ENCODE results near the gene TPD52L1.
"Not testable (repeated sequence)": the region's sequence is repeated elsewhere in the genome, so short reads cannot be mapped to it uniquely, and the experiment has no call there.

The TPD52L1 gene

DNA sequence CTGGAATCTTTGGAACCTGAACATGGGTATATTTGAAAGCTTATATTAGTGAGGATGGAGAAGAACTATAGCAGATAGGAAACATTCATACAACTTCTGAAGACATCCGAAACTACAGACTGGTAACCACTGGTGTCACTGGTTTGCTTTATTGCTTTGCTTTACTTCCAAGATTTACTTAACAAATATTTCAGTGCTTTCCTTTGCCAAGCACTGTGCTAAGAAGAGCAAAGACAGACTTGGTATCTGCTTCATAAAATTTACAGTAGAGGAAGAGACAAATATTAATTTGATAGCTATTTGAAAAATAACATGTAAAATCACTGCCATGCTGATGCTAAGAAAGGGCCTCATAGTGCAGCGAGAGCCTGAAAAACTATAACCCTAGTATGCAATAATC lies 1.8 kb downstream of the TPD52L1 start:
- Mint-ChIP-seq H3K27ac (no peak overlapping the region), H3K27me3 (peaks cover 11% of the 10 kb centered on the region), H3K9me3 (peaks cover 6% of the 10 kb centered on the region), H3K4me1 (peaks cover 4% of the 10 kb centered on the region), H3K36me3 (no peaks in the 10 kb centered on the region), H3K4me3 (no peak overlapping the region)
- ATAC-seq (ENCODE audit: low read depth) (no peak), DNase-seq (ENCODE audit: low spot score in 2 of 2) (no peak)

DNA sequence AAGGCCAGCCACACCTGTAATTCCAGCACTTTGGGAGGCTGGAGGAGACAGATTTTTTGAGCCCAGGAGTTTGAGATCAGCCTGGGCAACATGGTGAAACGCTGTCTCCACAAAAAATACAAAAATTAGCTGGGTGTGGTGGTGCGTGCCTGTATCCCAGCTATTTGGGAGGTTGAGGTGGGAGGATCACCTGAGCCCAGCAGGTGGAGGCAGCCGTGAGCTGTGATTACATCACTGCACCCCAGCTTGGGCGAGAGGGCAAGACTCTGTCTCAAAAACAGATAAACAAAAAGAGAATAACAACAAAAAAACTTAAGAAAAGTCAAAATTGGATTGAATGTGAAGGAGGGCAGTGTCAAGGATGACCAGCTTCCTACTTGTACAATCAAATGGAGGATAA lies 2.9 kb downstream of the TPD52L1 start:
- ATAC-seq (ENCODE audit: low read depth) (no peak), DNase-seq (ENCODE audit: low spot score in 2 of 2) (no peak)
- Mint-ChIP-seq H3K4me3 (no peak overlapping the region), H3K9me3 (peaks cover 6% of the 10 kb centered on the region), H3K27me3 (peaks cover 8% of the 10 kb centered on the region), H3K36me3 (no peaks in the 10 kb centered on the region), H3K4me1 (peaks cover 4% of the 10 kb centered on the region), H3K27ac (no peak overlapping the region)

- peaks cover 4% of the 10 kb centered on the region for H3K4me1 Mint-ChIP-seq
- no peak for ATAC-seq (ENCODE audit: low read depth)
- H3K27ac Mint-ChIP-seq, result no peak overlapping the region
Measured at GRCh38 chr6:125157280-125157679, 3.7 kb downstream of the TPD52L1 start.

DNA sequence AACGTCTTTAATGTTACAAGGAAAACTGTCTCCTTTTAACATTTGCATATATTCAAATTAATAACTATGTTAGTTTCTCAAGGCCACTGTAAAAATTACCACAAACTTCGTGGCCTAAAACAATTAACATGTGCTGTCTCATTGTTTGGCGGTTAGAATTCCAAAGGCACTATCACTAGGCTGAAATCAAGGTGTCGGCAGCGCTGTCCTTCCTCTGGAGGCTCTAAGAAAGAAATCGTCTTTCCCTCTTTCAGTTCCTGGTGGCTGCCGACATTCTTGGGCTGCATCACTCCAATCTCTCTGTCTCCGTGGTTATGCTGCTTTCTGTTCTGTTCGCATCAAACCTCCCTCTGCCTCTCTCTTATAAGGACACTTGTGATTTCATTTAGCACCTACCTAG lies 4.2 kb downstream of the TPD52L1 start:
- Mint-ChIP-seq H3K4me1 (peaks cover 4% of the 10 kb centered on the region), H3K27me3 (peaks cover 7% of the 10 kb centered on the region), H3K9me3 (peaks cover 6% of the 10 kb centered on the region), H3K4me3 (no peak overlapping the region), H3K27ac (no peak overlapping the region), H3K36me3 (no peaks in the 10 kb centered on the region)
- no peak for ATAC-seq (ENCODE audit: low read depth)
- DNase-seq (ENCODE audit: low spot score in 2 of 2), result no peak

More at GRCh38 chr6:125157280-125157679, 3.7 kb downstream of the TPD52L1 start:
- peaks cover 8% of the 10 kb centered on the region for H3K27me3 Mint-ChIP-seq
- no peaks in the 10 kb centered on the region for H3K36me3 Mint-ChIP-seq
- peaks cover 6% of the 10 kb centered on the region for H3K9me3 Mint-ChIP-seq
- no peak for DNase-seq (ENCODE audit: low spot score in 2 of 2)
- H3K4me3 Mint-ChIP-seq, result no peak overlapping the region

DNA sequence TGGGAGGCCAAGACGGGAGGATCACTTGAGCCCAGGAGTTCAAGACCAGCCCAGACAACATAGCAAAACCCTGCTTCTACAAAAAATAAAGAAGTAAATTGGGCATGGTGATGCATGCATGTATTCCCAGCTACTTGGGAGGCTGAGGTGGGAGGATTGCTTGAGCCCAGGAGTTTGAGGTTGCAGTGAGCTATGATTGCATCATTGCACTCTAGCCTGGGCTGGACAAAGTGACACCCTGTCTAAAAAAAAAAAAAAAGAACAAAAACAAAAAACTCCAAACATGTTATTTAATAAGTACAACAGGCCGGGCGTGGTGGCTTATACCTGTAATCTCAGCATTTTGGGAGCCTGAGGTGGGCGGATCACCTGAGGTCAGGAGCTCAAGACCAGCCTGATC lies 9.8 kb downstream of the TPD52L1 start:
- H3K4me1 Mint-ChIP-seq; H3K36me3 Mint-ChIP-seq; H3K4me3 Mint-ChIP-seq; ATAC-seq (ENCODE audit: low read depth); H3K9me3 Mint-ChIP-seq; H3K27me3 Mint-ChIP-seq; H3K27ac Mint-ChIP-seq; DNase-seq (ENCODE audit: low spot score in 2 of 2): not testable (repeated sequence)

DNA sequence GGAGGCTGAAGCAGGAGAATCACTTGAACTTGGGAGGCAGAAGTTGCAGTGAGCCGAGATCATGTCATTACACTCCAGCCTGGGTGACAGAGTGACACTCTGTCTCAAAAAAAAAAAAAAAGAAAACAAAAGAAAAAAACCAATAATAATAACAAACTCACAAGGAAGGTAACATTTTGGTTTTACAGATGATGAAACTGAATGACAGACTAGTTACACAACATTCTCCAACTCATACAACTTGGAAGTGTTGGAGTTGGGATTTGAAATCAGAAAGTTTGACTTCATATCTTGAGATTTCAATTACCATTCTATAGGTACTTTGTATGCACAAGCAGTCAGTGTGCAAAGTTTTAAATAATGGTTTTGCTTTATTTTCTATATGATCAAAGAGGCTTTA lies 10.2 kb downstream of the TPD52L1 start:
- no peak for ATAC-seq (ENCODE audit: low read depth)
- H3K4me3 Mint-ChIP-seq, result no peak overlapping the region
- no peaks in the 10 kb centered on the region for H3K27me3 Mint-ChIP-seq
- no peak overlapping the region for H3K27ac Mint-ChIP-seq
- DNase-seq (ENCODE audit: low spot score in 2 of 2), result no peak
- peaks cover 4% of the 10 kb centered on the region for H3K9me3 Mint-ChIP-seq
- no peaks in the 10 kb centered on the region for H3K4me1 Mint-ChIP-seq
- H3K36me3 Mint-ChIP-seq, result no peaks in the 10 kb centered on the region

GRCh38 chr6:125164696-125165095 lies 11.1 kb downstream of the TPD52L1 start:
- no peaks in the 10 kb centered on the region for H3K4me1 Mint-ChIP-seq
- DNase-seq (ENCODE audit: low spot score in 2 of 2) (no peak), ATAC-seq (ENCODE audit: low read depth) (no peak)
- no peak overlapping the region for H3K4me3 Mint-ChIP-seq
- no peak overlapping the region for H3K27ac Mint-ChIP-seq
- H3K36me3 Mint-ChIP-seq, result no peaks in the 10 kb centered on the region
- no peaks in the 10 kb centered on the region for H3K9me3 Mint-ChIP-seq
- H3K27me3 Mint-ChIP-seq, result peaks cover 6% of the 10 kb centered on the region

GRCh38 chr6:125165256-125165655 lies 11.7 kb downstream of the TPD52L1 start:
- no peak for ATAC-seq (ENCODE audit: low read depth)
- Mint-ChIP-seq H3K9me3 (no peaks in the 10 kb centered on the region), H3K4me3 (no peak overlapping the region), H3K27me3 (peaks cover 8% of the 10 kb centered on the region), H3K4me1 (no peaks in the 10 kb centered on the region), H3K36me3 (no peaks in the 10 kb centered on the region), H3K27ac (no peak overlapping the region)
- no peak for DNase-seq (ENCODE audit: low spot score in 2 of 2)

DNA sequence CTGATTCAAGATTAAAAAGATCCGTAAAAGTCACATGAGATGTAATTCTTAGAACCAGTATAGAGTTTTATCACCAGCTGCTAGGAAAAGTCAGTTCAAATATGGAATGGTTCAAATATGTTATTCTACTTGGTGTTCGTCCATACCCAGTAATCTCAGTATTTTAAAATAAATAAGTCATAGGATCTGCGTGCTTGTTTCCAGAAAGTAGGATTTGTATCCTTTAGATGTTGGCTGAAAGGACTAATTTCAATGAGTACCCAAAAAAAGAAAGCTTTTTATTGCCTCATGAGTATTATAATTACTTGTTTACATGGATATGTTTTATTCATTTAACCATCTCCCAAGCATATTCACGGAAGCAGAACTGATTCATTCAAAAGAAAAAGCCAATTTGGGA lies 12.2 kb downstream of the TPD52L1 start:
- H3K27ac Mint-ChIP-seq, result no peak overlapping the region
- ATAC-seq (ENCODE audit: low read depth) (no peak), DNase-seq (ENCODE audit: low spot score in 2 of 2) (no peak)
- H3K9me3 Mint-ChIP-seq, result no peaks in the 10 kb centered on the region
- H3K4me3 Mint-ChIP-seq, result no peak overlapping the region
- H3K36me3 Mint-ChIP-seq, result no peaks in the 10 kb centered on the region
- no peaks in the 10 kb centered on the region for H3K4me1 Mint-ChIP-seq
- H3K27me3 Mint-ChIP-seq, result peaks cover 8% of the 10 kb centered on the region

DNA sequence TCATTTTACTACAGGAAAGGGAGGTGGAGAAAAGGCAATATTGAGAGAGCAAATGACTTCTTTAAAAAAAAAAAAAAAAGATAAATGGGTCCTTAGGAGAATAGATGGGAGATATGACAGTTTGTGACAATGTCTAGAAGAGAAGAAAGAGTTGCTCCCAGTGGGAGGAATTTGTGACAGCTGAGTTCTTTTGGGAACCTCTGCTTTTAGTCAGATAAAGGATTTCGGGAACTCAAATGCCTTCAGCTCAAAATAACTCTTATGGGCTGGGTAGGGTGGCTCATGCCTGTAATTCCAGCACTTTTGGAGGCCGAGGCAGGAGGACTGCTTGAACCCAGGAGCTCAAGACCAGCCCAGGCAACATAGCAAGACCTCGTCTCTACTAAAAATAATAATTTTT lies 13.1 kb downstream of the TPD52L1 start:
- H3K27me3 Mint-ChIP-seq, result peaks cover 8% of the 10 kb centered on the region
- ATAC-seq (ENCODE audit: low read depth) (no peak), DNase-seq (ENCODE audit: low spot score in 2 of 2) (no peak)
- H3K4me3 Mint-ChIP-seq, result no peak overlapping the region
- H3K27ac Mint-ChIP-seq, result no peak overlapping the region
- H3K9me3 Mint-ChIP-seq, result no peaks in the 10 kb centered on the region
- no peaks in the 10 kb centered on the region for H3K36me3 Mint-ChIP-seq
- no peaks in the 10 kb centered on the region for H3K4me1 Mint-ChIP-seq

DNA sequence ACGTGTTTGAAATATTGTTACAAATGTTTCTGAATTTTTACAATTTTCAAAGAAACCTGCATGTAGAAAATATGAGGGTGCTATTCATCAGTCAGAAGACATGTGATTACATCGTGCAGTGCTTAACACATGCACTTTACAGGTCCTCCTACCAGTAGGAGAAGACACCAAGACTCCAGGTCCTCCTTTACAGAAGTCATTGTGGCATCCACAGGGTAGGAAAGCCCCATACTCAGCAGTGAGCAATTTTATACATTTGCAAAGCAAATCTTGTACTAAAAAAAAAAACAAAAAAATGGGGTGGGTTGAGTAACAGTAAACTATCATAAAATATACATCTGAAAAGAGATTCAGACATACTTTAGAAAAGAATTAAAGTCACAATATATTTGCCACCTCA lies 14.0 kb downstream of the TPD52L1 start:
- no peaks in the 10 kb centered on the region for H3K36me3 Mint-ChIP-seq
- H3K4me1 Mint-ChIP-seq, result no peaks in the 10 kb centered on the region
- peaks cover 10% of the 10 kb centered on the region for H3K27me3 Mint-ChIP-seq
- H3K4me3 Mint-ChIP-seq, result no peak overlapping the region
- no peaks in the 10 kb centered on the region for H3K9me3 Mint-ChIP-seq
- ATAC-seq (ENCODE audit: low read depth) (no peak), DNase-seq (ENCODE audit: low spot score in 2 of 2) (no peak)
- H3K27ac Mint-ChIP-seq, result no peak overlapping the region

DNA sequence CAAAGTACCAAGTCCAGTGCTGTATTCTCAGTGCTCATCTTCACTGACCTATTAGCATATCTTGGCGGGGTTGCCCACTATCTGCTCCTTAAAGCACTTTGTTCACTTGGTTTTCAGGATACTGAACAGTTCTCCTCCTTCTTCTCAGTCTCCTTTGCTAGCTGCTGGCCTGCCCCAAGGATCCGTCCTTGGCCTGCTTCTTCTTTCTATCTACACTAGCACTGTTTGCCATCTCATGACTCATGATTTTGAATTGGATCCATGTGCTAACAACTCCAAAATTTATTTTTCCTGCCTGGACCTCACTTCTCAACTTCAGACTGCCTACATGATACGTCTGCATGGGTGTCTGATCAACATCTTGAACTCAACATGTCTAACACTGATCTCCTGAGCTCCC lies 15.5 kb downstream of the TPD52L1 start:
- Mint-ChIP-seq H3K27me3 (peaks cover 10% of the 10 kb centered on the region), H3K9me3 (no peaks in the 10 kb centered on the region), H3K27ac (no peak overlapping the region), H3K4me1 (no peaks in the 10 kb centered on the region), H3K4me3 (no peak overlapping the region), H3K36me3 (no peaks in the 10 kb centered on the region)
- DNase-seq (ENCODE audit: low spot score in 2 of 2), result no peak
- ATAC-seq (ENCODE audit: low read depth), result no peak

DNA sequence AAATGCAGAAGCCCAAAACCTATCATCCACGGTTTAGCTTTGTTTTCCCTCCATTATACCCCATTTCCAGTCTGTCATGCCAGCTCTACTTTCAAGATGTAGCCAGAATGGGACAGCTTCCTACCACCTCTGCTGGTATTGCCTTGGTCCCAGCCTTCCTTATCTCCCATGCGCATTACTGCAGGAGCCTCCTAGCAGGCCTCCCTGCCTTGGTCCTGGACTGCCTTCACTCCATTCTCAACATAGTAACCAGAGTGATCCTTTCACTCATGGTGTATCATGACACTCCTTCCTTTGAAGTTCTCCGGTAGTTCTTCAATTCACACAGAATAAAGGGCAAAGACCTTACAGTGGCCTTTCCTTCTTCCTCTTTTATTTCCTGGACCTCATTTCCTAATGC lies 15.9 kb downstream of the TPD52L1 start:
- Mint-ChIP-seq H3K9me3 (no peaks in the 10 kb centered on the region), H3K36me3 (no peaks in the 10 kb centered on the region), H3K27ac (no peak overlapping the region), H3K27me3 (peaks cover 10% of the 10 kb centered on the region), H3K4me1 (no peaks in the 10 kb centered on the region), H3K4me3 (no peak overlapping the region)
- DNase-seq (ENCODE audit: low spot score in 2 of 2) (no peak), ATAC-seq (ENCODE audit: low read depth) (no peak)

DNA sequence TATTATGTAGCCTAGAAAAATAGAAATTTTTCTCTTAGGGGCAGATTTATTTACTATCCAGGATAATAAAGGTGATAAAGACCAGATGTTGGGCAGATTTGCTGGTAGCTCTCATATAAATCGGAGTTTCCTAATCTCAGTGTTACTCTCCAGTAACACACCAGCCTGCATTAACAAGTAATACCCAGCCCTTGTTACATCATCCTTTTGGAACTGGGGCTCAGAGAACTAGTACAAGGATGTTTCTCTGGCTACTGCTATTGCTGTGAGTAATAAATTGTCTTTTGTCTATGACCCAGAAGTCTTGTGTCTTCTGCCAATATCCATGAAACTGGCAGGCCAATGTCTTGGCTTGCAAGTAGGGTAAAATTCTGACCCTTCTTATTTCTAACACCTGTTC lies 16.8 kb downstream of the TPD52L1 start:
- H3K36me3 Mint-ChIP-seq, result no peaks in the 10 kb centered on the region
- H3K4me1 Mint-ChIP-seq, result no peaks in the 10 kb centered on the region
- no peak overlapping the region for H3K4me3 Mint-ChIP-seq
- no peak for ATAC-seq (ENCODE audit: low read depth)
- peaks cover 10% of the 10 kb centered on the region for H3K27me3 Mint-ChIP-seq
- no peaks in the 10 kb centered on the region for H3K9me3 Mint-ChIP-seq
- no peak overlapping the region for H3K27ac Mint-ChIP-seq
- no peak for DNase-seq (ENCODE audit: low spot score in 2 of 2)

DNA sequence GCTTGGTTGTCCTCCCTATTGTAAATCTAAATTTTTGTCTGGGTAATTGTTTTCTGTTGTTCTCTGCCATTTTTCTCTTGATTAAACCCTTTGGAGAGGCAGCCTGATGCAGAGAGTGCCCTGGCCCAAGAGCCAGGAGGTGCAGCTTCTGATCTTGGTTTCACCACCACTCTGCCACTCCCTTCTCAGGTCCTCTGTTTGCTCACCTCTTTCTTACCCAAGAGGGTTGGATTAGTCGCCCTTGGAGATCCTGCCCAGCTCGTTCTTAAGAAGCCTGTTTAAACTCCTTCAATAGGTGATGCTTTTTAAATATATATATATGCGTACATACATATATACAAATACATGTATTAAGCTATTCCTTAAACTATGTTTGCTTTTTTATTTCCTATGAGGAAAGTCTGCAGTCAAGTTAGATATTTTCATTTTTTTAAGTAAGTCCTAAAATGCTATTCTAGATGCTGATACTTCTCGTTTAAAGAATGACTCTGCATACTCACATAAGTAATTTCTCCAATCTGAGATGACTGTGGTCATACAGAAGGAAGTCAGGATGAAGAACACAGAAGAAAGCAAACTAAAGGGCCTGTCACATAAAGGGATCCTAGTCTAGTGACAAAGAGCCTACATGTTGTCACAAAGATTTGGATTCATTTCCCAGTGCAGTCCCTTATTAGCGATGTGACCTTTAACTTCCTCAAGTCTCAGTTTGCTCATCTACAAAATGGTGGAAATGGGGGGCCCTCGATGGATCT lies 19.9 kb downstream of the TPD52L1 start:
- no peaks in the 10 kb centered on the region for H3K4me1 Mint-ChIP-seq
- ATAC-seq (ENCODE audit: low read depth) (no peak), DNase-seq (ENCODE audit: low spot score in 2 of 2) (no peak)
- H3K9me3 Mint-ChIP-seq, result no peaks in the 10 kb centered on the region
- H3K36me3 Mint-ChIP-seq, result no peaks in the 10 kb centered on the region
- no peak overlapping the region for H3K4me3 Mint-ChIP-seq
- H3K27me3 Mint-ChIP-seq, result peaks cover 10% of the 10 kb centered on the region
- no peak overlapping the region for H3K27ac Mint-ChIP-seq

All from memory B cell (primary cell).